ENCODE results near the gene MROH7. TPM values are rescaled to one million over a fixed set of nuclear protein-coding genes. Genes with fewer than 3 reads are reported as not detected.

The MROH7 gene
- total RNA-seq, 1 donor from 2014 or later, result 3.6 TPM

DNA sequence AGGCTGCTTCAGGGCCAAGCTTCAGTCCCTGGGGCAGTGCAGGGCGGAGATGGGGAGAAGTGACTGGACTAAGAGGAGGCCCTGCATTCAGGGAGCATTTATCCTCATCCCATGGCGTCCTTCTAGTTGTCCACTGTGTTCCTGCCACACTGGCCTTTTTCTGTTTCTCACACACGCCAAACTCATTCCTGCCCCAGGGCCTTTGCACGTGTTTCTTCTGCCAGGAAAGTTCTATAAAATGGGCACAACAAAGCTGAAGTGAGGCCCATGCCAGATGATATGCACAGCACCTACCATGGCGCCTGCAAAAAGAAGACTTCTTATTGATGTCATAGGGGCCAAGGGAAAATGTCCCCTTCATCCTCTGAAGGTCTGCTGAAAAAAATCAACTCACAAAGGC lies 24.3 kb downstream of the MROH7 start:
- TF ChIP-seq, protein P1, sequence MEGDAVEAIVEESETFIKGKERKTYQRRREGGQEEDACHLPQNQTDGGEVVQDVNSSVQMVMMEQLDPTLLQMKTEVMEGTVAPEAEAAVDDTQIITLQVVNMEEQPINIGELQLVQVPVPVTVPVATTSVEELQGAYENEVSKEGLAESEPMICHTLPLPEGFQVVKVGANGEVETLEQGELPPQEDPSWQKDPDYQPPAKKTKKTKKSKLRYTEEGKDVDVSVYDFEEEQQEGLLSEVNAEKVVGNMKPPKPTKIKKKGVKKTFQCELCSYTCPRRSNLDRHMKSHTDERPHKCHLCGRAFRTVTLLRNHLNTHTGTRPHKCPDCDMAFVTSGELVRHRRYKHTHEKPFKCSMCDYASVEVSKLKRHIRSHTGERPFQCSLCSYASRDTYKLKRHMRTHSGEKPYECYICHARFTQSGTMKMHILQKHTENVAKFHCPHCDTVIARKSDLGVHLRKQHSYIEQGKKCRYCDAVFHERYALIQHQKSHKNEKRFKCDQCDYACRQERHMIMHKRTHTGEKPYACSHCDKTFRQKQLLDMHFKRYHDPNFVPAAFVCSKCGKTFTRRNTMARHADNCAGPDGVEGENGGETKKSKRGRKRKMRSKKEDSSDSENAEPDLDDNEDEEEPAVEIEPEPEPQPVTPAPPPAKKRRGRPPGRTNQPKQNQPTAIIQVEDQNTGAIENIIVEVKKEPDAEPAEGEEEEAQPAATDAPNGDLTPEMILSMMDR (IDR thresholded peaks at IDR 0.05), result no peak
- H3K36me3 ChIP-seq, result no peaks in the 10 kb centered on the region

GRCh38 chr1:54666333-54666732 lies 24.7 kb downstream of the MROH7 start:
- no peak overlapping the region for H3K4me3 ChIP-seq
- no peaks in the 10 kb centered on the region for H3K9me3 ChIP-seq
- no peak overlapping the region for H3K27ac ChIP-seq
- no peak for DNase-seq
- H3K36me3 ChIP-seq, result no peaks in the 10 kb centered on the region
- intact Hi-C loops (cut with DNase I), result no loop called here
- H3K27me3 ChIP-seq, result no peaks in the 10 kb centered on the region
- TF ChIP-seq, protein P1 (IDR thresholded peaks at IDR 0.05), result no peak
- no peaks in the 10 kb centered on the region for H3K4me1 ChIP-seq
- no peak for ATAC-seq

More for the DNA sequence above, 24.3 kb downstream of the MROH7 start:
- Histone ChIP-seq H3K4me1 (no peaks in the 10 kb centered on the region), H3K27ac (no peak overlapping the region), H3K9me3 (no peaks in the 10 kb centered on the region), H3K27me3 (no peaks in the 10 kb centered on the region), H3K4me3 (no peak overlapping the region)
- intact Hi-C loops (cut with DNase I), result no loop called here
- DNase-seq, result no peak
- no peak for ATAC-seq

- TF ChIP-seq, protein P1 (IDR thresholded peaks at IDR 0.05), result no peak
- H3K9me3 ChIP-seq, result no peaks in the 10 kb centered on the region
- DNase-seq (no peak), ATAC-seq (no peak)
- no peaks in the 10 kb centered on the region for H3K4me1 ChIP-seq
- no peaks in the 10 kb centered on the region for H3K36me3 ChIP-seq
- intact Hi-C loops (cut with DNase I), result no loop called here
- H3K27ac ChIP-seq, result no peak overlapping the region
- H3K27me3 ChIP-seq, result no peaks in the 10 kb centered on the region
- H3K4me3 ChIP-seq, result no peak overlapping the region
Observed at GRCh38 chr1:54667797-54668196, 26.2 kb downstream of the MROH7 start.

GRCh38 chr1:54668567-54668966 lies 27.0 kb downstream of the MROH7 start:
- H3K36me3 ChIP-seq, result no peaks in the 10 kb centered on the region
- H3K4me3 ChIP-seq, result no peak overlapping the region
- H3K27ac ChIP-seq, result no peak overlapping the region
- H3K27me3 ChIP-seq, result no peaks in the 10 kb centered on the region
- ATAC-seq (no peak), DNase-seq (no peak)
- intact Hi-C loops (cut with DNase I), result no loop called here
- no peaks in the 10 kb centered on the region for H3K9me3 ChIP-seq
- no peaks in the 10 kb centered on the region for H3K4me1 ChIP-seq
- TF ChIP-seq, protein P1 (IDR thresholded peaks at IDR 0.05), result no peak

DNA sequence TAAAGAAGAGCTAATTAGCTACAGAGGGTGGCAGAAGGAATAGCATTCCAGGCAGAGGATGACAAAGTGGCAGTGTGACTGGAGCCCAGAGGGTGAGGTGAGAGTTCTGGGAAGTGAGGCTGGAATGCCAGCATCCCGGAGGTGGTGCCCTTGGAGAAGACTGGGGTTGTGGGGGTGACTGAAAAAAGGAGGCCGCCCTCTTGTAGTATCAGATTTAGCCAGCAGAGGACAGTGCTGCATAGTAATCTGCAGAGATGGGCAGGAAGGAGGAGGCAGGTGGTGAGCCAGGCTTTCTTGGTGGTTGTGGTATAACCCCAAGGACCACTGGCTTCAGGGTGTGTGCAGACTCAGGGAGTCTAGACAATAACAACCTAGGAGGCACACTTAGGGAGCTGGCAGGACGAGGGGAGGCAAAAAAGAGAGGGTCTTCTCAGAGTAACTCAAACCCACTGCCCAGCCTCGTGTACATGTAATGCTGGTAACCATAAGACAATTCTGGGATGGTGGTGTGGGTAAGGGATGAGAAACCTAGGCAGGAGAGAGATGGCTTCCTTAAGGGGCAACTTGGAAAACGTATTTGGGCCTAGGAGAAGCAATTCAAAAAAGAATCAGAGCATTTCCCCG lies 30.5 kb downstream of the MROH7 start:
- TF ChIP-seq, protein P1 (IDR thresholded peaks at IDR 0.05), result peak; percentile 63
- Histone ChIP-seq H3K27me3 (no peaks in the 10 kb centered on the region), H3K4me3 (no peak overlapping the region), H3K9me3 (no peaks in the 10 kb centered on the region), H3K27ac (no peak overlapping the region), H3K4me1 (no peaks in the 10 kb centered on the region), H3K36me3 (no peaks in the 10 kb centered on the region)
- intact Hi-C loops (cut with DNase I), result no loop called here
- no peak for DNase-seq
- peak; percentile 83 for ATAC-seq
